EH (cell line): ENCODE results near the gene SMG1.
"Not testable (repeated sequence)": the region's sequence is repeated elsewhere in the genome, so short reads cannot be mapped to it uniquely, and the experiment has no call there.

Experiments used
- DNase-seq: peaks from one replicate; pipeline ENCODE4 v3.0.0-alpha.2; 2015; ENCODE audit warnings: low read depth

SMG1 gene

GRCh38 chr16:18933501-18933900 lies 7.3 kb upstream of the SMG1 start:
- no peak for DNase-seq

- DNase-seq, result peak; percentile 76
These were observed 6.2 kb upstream of the SMG1 start for GRCh38 chr16:18932243-18932987.

- DNase-seq, result no peak
These were observed 5.5 kb upstream of the SMG1 start for GRCh38 chr16:18931756-18932155.

- not testable (repeated sequence) for DNase-seq
These were observed 3.9 kb upstream of the SMG1 start for GRCh38 chr16:18930095-18930494.

GRCh38 chr16:18928073-18928472 lies 1.9 kb upstream of the SMG1 start:
- DNase-seq, result not testable (repeated sequence)

GRCh38 chr16:18925215-18925985 lies 808 bp downstream of the SMG1 start:
- peak; percentile 66 for DNase-seq

GRCh38 chr16:18923935-18924334 lies 2.3 kb downstream of the SMG1 start:
- not testable (repeated sequence) for DNase-seq

- DNase-seq, result not testable (repeated sequence)
These were observed 3.1 kb downstream of the SMG1 start for GRCh38 chr16:18923124-18923523.

GRCh38 chr16:18909585-18909984 lies 16.6 kb downstream of the SMG1 start:
- not testable (repeated sequence) for DNase-seq

- DNase-seq, result not testable (repeated sequence)
These were observed 17.5 kb downstream of the SMG1 start for GRCh38 chr16:18908716-18909115.

GRCh38 chr16:18902778-18903177 lies 23.4 kb downstream of the SMG1 start:
- DNase-seq, result not testable (repeated sequence)

GRCh38 chr16:18902044-18902443 lies 24.2 kb downstream of the SMG1 start:
- not testable (repeated sequence) for DNase-seq

GRCh38 chr16:18901194-18901593 lies 25.0 kb downstream of the SMG1 start:
- not testable (repeated sequence) for DNase-seq

- DNase-seq, result not testable (repeated sequence)
These were observed 41.8 kb downstream of the SMG1 start for GRCh38 chr16:18884456-18884855.

- DNase-seq, result not testable (repeated sequence)
These were observed 48.5 kb downstream of the SMG1 start for GRCh38 chr16:18877734-18878133.

GRCh38 chr16:18877259-18877658 lies 48.9 kb downstream of the SMG1 start:
- not testable (repeated sequence) for DNase-seq

GRCh38 chr16:18876301-18876700 lies 49.9 kb downstream of the SMG1 start:
- DNase-seq, result not testable (repeated sequence)

GRCh38 chr16:18869043-18869771 lies 57.0 kb downstream of the SMG1 start:
- not testable (repeated sequence) for DNase-seq

GRCh38 chr16:18866277-18866823 lies 59.9 kb downstream of the SMG1 start:
- DNase-seq, result peak; percentile 58

- not testable (repeated sequence) for DNase-seq
These were observed 63.3 kb downstream of the SMG1 start for GRCh38 chr16:18862891-18863290.

- DNase-seq, result no peak
These were observed 71.0 kb downstream of the SMG1 start for GRCh38 chr16:18855196-18855595.

GRCh38 chr16:18853694-18854093 lies 72.5 kb downstream of the SMG1 start:
- DNase-seq, result no peak
